Hypothalamus (tissue), 51 donors: ENCODE data around the gene PPM1K.
"Not testable (repeated sequence)": the region's sequence is repeated elsewhere in the genome, so short reads cannot be mapped to it uniquely, and the experiment has no call there.

Experiments used
- DNase-seq, 51 donors: peaks; one replicate each; lab custom pipeline; 2025; lab: John Stamatoyannopoulos, UW

Gene PPM1K

DNA sequence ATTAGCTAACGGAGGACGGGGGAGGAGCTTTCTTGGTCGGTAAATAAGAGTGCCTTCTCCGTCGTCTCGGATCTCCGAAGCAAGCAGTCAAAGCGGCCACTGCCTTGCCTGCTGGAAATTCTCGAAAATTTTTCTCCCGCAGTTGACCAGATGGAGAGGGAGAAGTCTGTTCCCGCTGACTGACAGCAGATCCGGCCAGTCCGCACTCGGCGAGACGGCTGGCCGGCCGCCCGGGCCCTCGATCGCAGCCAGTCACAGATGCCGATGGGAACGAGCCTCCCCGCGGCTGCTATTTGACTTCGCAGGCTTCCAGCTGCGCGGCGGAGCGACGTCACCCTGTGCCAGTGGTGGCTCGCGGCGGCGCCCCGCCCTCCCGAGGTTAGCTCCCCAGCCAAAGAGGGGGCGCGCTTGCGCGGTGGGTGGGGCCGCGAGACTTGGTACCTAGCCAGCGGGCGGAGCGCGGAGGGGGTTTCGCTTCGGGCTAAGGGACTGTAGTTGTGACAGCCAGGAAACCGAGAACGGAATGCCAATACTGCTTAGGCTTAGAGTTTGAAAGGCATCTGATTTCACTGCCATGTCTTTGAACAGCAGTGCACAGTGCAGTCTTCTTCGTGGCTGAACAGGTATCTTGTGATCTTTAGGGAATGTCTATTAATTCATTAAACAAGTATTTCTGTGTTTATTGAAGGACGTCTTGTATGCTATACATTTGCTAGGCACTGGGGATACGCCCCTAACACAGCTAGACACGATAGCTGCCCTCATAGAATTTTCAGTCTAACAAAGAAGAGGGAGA lies at the start of gene PPM1K:
TSS of gene PPM1K (minus strand) at position 123 of the 796 bp plus-strand sequence. CDS start 5,978 bp downstream, outside the sequence.
- peak; percentile 88 to 100 (median 99) for DNase-seq

DNA sequence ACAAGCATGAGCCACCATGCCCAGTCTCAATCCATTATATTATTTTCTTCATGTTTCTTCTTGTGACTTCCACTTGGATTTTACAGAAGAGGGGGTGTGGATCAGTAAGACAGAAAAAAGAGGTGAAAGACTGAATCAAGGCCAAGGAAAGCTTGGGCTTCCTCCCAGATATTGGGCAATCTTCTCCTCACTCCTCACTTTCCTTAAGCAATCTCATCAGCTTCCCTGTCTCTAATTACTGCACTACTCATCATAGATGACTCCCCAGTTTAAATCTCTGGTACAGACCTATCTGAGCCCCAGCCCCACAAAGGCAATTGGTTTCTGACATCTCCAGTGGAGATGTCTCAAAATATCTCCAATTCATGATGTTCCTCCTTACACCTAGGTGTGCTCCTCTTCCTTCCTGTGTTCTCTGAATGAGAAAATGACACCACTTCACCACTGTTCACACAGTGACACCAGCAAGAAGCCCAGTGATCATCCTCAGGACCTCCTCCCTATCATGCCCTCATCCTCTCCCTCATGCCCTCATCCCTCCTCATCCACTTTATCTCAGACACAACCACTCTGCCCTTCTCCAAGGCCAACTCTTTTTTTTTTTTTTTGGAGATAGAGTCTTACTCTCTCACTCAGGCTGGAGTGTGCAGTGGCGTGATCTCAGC lies 49.5 kb upstream of the PPM1K start:
- DNase-seq: no peak

DNA sequence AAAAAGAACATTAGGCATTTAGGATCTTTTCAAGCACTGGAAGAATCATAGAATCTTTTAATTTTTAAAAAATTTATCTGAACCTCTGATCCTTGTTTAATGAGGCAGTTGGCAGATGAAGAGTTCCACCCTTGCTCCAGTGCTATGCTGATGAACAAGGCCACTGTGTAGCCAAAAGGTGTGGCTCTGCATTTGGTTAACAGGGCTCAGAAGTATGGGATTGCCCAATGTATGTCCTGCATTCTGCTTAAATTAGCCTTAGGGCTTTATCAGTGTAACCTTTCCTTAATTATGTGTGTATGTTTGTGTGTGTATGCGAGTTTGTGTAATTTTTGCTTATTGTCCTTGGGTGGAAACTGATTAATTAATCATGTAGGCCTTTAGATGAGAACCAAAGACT lies 43.3 kb upstream of the PPM1K start:
- DNase-seq: no peak

DNA sequence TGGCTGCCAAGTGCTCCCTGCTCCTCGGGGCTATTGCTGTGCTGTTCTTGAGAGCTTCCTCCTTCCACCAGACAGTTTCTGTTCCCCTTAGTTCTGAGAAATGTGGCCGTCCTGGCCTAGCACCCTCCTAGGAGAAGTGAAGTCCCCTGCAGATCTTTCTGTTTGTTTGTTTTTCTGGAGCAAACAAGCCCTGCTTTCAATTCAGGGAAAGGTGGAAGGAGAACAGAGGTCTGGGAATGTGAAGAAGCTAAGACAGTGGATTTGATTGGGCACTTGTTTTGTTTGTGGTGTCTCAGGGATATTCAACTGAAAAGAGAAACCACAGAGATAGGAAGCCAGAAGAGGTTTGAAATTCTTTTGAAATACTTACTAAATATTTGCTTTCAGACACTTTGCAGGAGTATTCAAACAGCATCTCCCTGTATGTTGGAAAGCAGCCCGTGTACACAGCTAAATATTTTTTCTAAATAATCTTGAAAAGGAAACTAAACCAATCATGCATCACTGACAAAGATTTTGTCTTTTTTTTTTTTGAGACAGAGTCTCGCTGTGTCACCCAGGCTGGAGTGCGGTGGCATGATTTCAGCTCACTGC lies 36.5 kb upstream of the PPM1K start:
- peak in 16 of 51 donors; percentile 0 to 31 (median 5) for DNase-seq

DNA sequence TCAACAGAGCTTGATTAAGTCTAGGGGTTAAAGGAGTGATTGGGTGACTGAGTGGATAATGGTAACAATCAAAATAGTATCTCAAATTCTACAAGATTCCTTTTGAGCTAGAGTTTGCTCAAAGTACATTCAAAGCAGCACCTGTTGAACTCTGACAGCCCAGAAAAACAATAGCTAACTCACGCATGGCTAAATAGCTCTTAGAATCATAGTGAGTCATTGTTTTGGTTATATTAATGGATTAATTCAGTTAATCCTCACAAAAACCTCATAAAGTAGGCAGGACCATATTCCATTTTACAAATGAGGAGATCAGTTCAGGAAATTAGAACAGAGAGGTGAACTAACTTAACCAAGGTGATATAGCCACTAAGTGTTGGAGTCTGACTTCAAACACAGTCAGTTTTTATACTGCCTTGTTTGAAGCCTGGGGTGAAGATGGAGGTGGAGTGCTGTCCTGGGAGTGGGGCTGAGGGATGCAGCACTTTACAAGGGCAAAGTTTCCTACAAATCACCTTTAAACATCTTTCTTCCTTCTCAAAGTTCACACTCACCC lies 35.9 kb upstream of the PPM1K start:
- DNase-seq: no peak

GRCh38 chr4:88318751-88319350 lies 34.5 kb upstream of the PPM1K start:
- DNase-seq: no peak

DNA sequence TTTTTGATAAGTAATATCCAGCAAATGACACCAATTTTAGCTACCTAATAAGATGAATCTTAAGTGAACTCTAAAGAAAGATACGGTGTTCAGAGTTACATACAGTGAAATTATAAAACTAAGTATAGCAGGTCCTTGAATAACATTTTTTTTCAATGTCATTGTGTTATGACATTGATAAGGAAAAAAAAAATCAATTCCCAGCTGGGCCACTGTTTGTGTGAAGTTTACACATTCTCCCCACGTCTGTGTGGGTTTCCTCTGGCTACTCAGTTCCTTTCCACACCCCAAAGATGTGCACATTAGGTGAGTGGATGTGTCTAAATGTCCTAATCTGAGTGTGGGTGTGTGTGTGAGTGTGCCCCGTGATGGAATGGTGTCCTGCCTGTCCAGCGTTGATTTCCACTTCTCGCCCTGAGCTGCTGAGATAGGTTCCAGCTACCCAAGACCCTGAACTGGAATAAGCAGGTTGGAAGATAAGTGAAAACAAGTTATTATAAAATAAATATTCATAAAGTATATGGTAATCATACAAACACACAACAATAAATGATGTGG lies 31.2 kb upstream of the PPM1K start:
- DNase-seq: no peak

DNA sequence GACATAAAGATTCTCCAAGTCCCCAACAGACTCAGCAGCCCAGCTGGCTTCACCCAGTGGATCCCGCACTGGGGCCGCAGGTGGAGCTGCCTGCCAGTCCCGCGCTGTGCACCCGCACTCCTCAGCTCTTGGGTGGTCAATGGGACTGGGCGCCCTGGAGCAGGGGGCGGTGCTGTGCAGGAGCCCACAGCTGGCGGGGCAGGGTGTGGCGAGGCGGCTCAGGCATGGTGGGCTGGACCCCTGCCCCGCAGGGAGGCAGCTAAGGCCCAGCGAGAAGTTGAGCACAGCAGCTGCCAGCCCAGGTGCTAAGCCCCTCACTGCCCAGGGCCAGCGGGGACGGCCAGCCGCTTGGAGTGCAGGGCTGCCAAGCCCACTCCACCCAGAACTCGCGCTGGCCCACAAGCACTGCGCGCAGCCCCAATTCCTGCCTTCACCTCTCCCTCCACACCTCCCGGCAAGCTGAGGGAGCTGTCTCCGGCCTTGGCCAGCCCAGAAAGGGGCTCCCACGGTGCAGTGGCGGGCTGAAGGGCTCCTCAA lies 28.8 kb upstream of the PPM1K start:
- DNase-seq: not testable (repeated sequence)

DNA sequence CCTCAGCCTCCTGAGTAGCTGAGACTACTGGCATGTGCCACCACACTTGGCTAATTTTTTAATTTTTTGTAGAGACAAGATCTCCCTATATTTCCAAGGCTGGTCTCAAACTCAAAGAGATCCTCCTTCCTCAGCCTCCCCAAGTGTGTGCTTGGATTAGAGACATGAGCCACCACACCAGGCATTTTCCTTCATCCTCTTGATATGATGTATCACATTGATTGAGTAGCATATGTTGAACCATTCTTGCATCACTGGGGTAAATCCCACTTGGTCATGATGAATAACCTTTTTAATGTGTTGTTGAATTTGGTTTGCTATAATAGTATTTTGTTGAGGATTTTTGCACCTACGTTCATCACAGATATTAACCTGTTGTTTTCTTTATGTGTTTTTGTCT lies 24.2 kb upstream of the PPM1K start:
- DNase-seq: no peak

DNA sequence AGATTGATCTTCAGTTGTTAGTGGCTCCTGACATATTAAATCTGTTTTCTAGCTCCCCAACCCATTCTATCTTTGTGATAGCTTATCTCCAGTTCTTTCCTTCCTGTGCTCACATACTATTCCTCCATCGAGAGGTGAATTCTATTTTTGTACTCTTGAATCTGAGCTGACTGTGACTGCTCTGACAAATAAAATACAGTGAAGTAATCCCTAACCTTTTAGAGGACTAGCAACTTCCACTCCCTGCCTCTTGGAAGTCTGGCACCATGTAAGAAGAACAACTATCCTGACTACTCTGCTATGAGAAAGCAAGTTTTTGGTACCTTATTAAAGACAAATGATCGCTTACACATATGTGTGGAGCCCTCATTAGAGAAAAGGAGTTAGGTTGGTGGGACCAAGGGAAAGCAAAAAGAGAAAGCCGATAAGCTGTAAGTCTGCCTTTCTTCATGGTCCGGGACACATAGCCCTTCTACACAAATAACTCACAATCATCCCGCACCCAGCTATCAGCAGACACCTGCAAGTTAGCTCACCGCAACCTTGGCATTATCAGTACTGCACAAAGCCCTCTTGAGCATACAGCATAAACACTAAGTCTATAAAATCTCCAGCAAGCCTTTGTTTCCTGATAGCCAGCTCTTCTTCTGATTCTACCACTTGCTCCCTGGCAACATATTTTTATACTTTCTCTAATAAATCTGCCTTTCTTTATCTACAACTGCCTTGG lies 13.5 kb upstream of the PPM1K start:
- DNase-seq: no peak

- no peak for DNase-seq
Measured at GRCh38 chr4:88297212-88297516, 12.8 kb upstream of the PPM1K start.

DNA sequence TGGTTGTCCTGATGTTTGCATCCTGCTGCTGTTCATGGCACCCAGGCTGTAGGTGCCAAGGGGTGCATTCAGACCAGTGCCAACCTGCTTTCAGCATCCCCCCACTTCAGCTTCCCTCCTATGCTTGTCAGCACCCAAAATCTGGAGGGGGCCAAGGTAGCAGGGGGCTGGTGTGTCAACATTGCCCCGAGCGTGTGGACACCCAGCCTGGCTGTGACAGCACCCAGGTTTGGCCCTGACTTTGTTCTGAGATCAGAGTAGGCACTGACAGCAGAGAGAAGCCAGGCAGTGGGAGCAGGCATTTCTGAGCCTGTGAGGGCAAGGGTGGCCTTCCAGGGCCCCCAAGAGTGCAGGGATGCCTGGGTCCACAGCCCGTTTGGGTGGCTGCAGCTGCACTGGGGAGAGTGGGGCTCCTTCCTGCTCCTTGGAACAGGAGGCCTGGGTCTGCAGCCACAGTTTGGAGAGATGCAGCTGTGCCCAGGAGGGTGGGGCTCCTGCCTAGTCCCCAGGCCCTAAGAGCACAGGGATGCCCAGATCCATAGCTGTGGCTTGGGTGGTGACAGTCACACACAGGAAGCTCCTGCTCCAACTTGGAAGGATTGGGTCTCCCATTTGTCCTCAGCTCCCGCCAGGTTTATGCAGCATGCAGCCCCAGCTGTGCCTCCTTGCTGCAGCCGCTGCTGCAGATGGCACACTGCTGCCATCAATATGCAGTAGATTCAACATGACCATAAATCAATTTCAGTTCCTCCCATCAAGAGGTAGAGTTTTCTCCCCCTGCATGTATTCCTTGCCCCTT lies 12.3 kb upstream of the PPM1K start:
- DNase-seq: no peak

DNA sequence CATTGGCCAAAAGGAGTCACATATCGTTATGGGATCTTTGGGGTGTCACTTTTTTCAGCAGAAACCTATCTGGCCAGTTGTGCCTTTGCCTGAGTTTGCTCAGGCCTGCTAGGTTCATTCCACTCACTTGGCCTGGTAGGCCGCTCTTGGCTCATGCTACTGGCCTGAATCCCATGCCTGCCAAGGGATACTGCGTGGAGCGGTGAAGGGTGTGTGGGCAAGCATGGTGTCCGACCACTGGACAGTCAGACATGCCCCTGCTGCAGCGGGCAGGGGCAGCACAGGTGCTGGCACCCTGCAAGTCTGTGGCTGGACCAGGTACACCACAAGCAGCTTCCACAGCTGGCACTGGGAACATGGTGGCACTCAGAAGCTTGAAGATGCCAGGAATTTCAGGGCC lies 11.3 kb upstream of the PPM1K start:
- DNase-seq: peak in 3 of 51 donors; percentile 7 to 17 (median 9)

DNA sequence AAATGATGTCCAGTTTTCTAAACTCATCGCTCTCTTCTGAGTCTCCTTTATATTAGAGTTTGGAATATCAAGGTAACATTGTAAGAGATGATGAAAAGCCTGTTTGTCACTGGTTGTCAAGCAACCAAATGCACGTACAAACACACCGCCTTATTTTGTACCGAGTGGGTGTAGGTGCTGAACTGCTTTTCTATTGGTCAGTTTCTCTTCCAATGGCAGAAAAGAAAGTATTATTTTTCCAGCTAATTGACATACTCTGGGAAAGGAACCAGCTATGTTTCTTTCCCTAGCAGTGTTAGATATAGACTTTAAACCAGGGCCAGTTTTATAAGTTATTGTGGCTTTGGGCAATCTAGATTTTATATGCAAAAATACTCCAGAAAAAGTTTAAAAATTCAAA lies 6.6 kb upstream of the PPM1K start:
- DNase-seq: peak in 12 of 51 donors; percentile 3 to 65 (median 24)

- DNase-seq: no peak
Measured at GRCh38 chr4:88286897-88287296, 2.5 kb upstream of the PPM1K start.

- DNase-seq: no peak
Measured at GRCh38 chr4:88285235-88285653, 883 bp upstream of the PPM1K start.

- DNase-seq: peak in 46 of 51 donors; percentile 9 to 85 (median 58)
Measured at GRCh38 chr4:88283661-88284438, 511 bp downstream of the PPM1K start.

GRCh38 chr4:88280228-88280795 lies 4.0 kb downstream of the PPM1K start:
- no peak for DNase-seq
